NB4 (cell line): ENCODE results near the gene LAMA4.

Experiments used
- DNase-seq: peaks from one replicate; pipeline ENCODE4 v3.0.0; 2010; ENCODE audit warnings: low read depth
- H3K4me3 ChIP-seq: one replicate; pipeline ENCODE4 v1.5.1; 2011; ENCODE audit warnings: mild to moderate bottlenecking, low read depth, low read length, moderate library complexity
- CTCF ChIP-seq: IDR thresholded peaks from one replicate; pipeline ENCODE4 v1.5.1; 2012; ENCODE audit warnings: low read depth, low read length
- MAX ChIP-seq: IDR thresholded peaks from 2 replicates; pipeline ENCODE4 v1.6.1; 2011; ENCODE audit warnings: low read depth, low read length
- MYC ChIP-seq: IDR thresholded peaks from 2 replicates; pipeline ENCODE4 v1.6.1; 2011; ENCODE audit warnings: low read depth, low read length
- POLR2A ChIP-seq: IDR thresholded peaks from 2 replicates; pipeline ENCODE4 v1.6.1; 2011; ENCODE audit warnings: mild to moderate bottlenecking; ENCODE audit not compliant: insufficient read length; ENCODE audit errors: extremely low read depth

Gene LAMA4

DNA sequence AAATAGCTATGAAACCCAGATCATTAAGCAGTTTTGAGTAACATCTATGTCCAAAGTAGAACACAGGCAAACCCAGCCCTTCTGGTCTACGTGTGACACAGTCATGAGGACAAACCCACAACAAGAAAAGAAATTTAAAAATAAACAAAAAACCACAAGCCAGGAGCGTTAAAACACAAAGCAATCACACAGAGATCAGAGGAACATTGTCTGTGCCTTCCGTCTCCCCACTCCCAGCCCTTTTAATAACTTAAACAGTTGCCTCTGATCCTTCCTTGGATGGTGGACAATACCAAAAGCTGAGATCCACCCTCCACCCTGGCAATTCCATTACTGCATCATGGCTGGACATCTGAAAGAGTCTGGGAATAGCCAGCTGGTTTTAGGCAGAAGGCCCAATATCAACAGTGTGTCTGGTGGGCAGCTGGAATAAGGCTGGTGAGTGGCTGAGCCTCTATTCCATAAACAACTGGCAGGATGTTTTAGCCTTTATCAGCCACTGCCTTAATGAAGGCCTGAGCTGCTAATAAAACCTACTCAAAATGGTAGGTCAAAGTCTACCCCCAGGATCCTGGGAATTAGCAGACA lies 15.7 kb upstream of the LAMA4 start:
- TF ChIP-seq POLR2A, result no peak
- no peak for TF ChIP-seq MAX
- TF ChIP-seq MYC, result no peak
- no peak for TF ChIP-seq CTCF
- no peak for DNase-seq
- H3K4me3 ChIP-seq, result no peak overlapping the region

DNA sequence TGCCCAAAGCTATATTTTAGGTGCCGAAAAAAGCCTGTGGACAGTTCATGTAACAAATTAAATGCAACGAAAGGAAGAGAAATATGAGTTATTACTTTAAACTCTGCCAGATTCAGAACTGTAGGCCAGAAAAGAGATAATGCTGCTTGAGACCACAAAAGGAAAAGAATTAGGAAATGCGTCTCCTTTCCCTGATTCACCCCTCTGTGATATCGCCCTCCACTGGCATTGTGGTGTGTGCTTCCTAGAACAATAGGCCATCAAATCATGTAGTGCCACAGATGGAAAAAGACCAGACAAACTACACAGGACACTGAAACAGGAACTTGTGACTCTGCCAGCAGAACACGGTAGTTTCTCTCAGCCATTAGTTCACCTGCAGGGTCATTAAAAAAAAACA lies 14.7 kb upstream of the LAMA4 start:
- TF ChIP-seq CTCF (no peak), MYC (no peak), POLR2A (no peak), MAX (no peak)
- no peak overlapping the region for H3K4me3 ChIP-seq
- peak; percentile 11 for DNase-seq

GRCh38 chr6:112268654-112269053 lies 14.3 kb upstream of the LAMA4 start:
- TF ChIP-seq MYC (no peak), POLR2A (no peak), MAX (no peak), CTCF (no peak)
- no peak overlapping the region for H3K4me3 ChIP-seq
- no peak for DNase-seq

GRCh38 chr6:112268019-112268418 lies 13.7 kb upstream of the LAMA4 start:
- H3K4me3 ChIP-seq, result no peak overlapping the region
- no peak for DNase-seq
- TF ChIP-seq POLR2A, result no peak
- no peak for TF ChIP-seq MYC
- TF ChIP-seq MAX, result no peak
- TF ChIP-seq CTCF, result no peak

GRCh38 chr6:112266331-112266730 lies 12.0 kb upstream of the LAMA4 start:
- TF ChIP-seq POLR2A (no peak), MAX (no peak), CTCF (no peak), MYC (no peak)

More at GRCh38 chr6:112266331-112266730, 12.0 kb upstream of the LAMA4 start:
- DNase-seq, result no peak
- H3K4me3 ChIP-seq, result no peak overlapping the region
